B cell (primary cell): ENCODE data around the gene IGFALS.

Source experiments
- CTCF ChIP-seq: fragments of 200-600 bp; IDR thresholded peaks from one replicate; pipeline ENCODE4 v1.8.0; 2022; ENCODE audit warnings: antibody characterized with exemption, mild to moderate bottlenecking
- EZH2 ChIP-seq: IDR thresholded peaks from 2 replicates; pipeline ENCODE4 v1.6.1; 2012; ENCODE audit warnings: borderline replicate concordance, low read depth, mild to moderate bottlenecking, moderate library complexity, low read length; ENCODE audit not compliant: insufficient read depth, poor library complexity, severe bottlenecking

GRCh38 chr16:1754204-1754603 is 39.3 kb downstream of the IGFALS start:
- TF ChIP-seq CTCF (no peak), EZH2 (no peak)
